NCI-H2029 (cell line): Measurements from ENCODE around the gene LIN7C.
"Not testable (repeated sequence)": the region's sequence is repeated elsewhere in the genome, so short reads cannot be mapped to it uniquely, and the experiment has no call there.

Source experiments
- DNase-seq: peaks from one replicate; lab custom pipeline; 2025; lab: John Stamatoyannopoulos, UW

The LIN7C gene

DNA sequence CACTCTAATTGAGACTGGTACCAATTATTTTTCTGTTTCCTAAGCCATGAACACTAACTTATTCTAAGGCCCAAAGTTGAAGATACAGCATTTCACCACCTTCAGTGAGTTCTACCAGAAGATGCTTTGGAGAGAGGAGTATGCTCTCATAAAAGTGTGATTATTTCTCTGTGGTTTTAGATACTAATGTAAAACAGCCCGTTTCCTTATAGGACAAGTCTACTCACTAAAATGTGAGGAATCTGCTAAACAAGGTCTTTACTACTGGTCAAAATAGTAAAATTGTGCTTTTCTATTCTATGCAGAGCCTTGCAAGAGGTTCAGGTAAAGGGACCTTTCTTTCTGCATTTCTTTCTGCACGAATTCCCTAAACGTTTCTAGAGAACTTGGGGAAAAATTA lies 36.4 kb downstream of the LIN7C start:
- no peak for DNase-seq

DNA sequence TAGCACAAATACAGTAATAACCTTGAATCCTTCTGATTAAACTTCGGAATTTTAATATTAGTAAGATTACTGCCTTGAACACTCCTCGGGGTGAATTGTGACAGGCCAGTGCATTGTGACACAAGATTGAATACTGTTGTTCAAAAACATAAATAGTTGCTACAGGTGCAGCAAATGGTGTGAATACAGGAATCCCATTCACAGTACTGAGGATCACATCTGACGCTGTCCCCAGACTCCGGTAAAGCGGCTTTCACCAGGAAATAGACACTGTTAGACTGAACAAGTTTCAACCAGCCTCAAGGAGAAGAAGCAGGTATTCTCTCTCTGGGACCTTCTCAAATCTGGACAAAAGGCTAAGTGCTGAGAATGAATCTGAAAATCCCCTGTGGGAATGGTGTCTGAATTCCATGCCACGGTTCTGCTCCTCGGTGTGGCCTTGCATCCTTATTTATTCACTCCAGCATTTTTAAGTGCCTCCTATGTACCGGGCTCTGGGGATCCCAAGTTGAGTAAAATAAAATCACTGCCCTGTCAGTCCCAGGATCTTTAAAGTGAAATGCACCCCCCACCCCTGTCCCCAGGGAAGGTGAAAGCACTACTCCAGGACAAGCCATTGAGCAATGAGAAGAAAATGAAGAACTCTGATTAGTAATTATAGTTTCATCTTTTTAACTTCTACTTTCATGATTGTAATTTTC lies 37.4 kb downstream of the LIN7C start:
- no peak for DNase-seq

DNA sequence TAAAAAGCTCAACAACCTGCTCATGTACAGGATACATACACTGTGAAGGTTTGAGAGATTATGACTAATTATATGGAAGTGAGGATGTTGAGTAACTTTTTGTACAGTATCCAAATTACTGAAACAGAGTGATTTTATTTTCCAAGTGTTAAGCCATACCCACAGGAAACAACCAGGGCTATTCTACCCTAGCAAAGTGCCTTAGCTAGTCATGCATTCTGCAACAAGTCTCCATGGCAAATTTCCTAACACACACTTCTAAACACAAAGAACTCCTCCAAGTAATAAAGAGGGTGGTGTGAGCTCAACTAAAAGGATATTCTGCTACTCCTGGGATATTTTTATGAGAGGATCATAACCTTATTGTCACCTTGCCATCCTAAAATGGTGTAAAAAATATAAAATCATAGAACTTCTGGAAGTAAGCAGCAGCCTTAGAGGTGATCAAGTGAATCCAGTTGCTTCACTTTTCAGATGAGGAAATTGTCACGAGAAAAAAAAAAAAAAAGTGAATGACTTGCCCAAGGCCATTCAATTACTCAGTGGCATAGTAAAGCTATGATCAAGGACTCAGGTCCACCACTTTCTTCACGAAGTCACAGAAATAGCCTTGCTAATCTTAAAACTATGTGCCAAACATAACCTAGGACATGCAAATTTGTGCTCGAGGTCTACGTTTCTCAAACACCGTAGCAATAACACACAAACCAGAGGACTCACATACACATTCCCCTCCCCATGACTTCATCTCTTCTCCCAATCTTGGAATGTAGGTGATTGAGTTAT lies 38.2 kb downstream of the LIN7C start:
- no peak for DNase-seq

DNA sequence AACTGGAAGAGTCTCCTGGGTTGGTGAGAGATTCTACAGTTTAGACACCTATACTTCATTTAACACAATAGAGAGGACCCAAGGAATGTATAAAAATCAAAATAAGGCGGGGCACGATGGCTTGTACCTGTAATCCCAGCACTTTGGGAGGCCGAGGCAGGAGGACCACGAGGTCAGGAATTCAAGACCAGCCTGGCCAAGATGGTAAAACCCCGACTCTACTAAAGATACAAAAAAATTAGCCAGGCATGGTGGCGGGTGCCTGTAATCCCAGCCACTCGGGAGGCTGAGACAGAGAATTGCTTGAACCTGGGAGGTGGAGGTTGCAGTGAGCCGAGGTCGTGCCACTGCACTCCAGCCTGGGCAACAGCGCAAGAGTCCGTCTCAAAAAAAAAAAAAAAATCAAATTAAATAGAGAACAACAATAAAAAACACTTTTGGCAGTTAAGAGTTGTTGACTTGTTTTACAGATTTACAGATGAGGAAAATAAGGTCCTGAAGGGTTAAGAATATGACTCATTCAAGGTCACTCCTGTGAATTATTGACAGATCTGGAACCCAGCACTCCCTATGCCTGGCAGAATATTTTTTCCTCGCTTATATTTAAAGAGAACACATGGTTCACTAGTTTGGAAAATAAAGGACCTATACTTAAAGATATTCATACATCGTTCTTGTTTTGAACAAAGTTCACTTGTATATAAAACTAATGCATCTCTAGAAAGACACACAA lies 39.2 kb downstream of the LIN7C start:
- no peak for DNase-seq

DNA sequence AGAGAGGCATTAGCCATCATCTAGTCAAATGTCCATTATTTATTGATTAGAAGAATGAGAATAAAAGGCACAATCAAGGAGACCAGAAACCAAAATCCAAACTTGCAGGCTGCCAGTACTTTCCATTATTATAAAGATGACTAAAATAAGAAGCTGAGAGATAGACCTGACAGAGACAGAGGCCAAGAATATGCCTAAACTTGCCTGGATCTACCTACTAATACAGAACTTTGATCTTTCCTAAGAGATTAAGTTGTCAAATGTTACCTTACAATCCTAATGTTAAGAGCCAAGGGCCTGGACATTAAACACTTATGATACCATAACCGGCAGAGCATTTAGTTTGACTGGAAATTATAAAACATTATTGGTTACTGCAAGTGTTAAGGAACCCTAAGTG lies 40.2 kb downstream of the LIN7C start:
- DNase-seq: no peak

DNA sequence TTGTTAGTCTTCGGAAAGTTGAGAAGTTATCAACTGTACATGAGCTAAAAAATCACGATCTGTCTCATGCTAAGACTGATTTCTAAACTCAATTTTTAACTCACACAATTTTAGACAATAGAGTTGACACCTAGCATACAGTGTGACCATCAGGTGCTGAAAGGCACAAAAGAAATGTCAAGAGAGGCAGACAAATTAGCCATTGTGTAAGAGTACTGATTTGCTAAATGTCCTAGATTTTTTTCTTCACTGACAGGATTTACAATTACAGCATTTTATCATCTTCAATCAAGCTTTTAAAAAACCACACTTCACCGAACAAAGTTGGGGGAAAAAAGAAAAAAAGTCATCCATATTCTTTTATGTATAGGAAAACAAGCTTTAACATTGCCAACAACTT lies 40.9 kb downstream of the LIN7C start:
- no peak for DNase-seq

DNA sequence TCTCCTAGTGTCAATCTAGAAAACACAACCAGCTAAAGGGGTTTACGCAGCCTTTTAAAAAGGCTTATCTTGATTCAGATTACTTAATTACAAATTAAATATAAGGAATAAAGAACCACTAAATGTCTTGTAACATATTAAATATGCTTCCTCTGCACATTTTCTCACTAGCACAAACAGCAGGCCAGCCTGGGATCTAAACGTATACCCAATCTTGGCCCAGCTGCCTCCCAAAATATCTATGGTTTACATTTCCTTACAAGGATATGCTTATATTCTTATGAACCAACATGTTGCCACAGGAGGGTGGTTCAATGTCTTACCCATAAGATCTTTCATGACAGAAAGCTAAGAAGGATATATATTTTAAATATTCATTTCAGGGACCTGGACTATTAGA lies 41.7 kb downstream of the LIN7C start:
- DNase-seq: no peak

DNA sequence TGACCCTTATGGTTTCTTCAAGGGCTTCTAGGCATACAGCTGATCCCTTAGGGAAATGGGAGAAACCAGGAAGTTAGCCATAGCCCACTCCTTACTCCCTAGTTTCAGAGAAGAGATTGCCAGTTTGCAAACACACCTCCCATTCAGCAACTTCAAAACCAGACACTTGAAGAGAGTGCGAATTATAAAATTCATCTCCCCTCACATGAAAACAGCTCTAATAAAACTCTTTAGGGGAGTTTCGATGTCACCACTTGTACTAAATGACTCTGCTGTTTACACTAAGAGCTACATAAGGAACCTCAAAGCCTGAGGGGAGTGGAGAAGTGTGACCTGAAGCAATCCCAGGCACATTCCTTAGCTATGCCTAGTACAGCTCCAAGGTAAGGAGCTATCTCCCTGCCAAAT lies 42.3 kb downstream of the LIN7C start:
- no peak for DNase-seq

DNA sequence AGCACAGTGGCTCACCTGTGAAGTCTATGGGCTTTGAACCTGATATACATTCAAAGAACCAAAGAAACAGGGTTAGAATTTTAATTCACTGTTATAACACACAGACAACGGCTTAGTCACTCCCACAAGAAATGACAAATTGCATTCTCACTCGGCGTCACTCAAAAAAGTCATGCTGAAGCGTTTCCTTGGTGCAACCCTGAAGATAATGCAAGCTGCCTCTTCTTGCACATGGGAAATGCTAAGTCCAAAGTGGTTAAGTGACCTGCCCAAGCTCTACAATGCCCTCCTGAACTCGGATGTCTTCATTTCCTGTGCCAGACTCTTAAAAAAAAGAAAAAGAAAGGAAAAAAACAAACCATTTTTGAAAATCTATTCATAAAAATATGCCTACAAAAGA lies 44.0 kb downstream of the LIN7C start:
- no peak for DNase-seq

DNA sequence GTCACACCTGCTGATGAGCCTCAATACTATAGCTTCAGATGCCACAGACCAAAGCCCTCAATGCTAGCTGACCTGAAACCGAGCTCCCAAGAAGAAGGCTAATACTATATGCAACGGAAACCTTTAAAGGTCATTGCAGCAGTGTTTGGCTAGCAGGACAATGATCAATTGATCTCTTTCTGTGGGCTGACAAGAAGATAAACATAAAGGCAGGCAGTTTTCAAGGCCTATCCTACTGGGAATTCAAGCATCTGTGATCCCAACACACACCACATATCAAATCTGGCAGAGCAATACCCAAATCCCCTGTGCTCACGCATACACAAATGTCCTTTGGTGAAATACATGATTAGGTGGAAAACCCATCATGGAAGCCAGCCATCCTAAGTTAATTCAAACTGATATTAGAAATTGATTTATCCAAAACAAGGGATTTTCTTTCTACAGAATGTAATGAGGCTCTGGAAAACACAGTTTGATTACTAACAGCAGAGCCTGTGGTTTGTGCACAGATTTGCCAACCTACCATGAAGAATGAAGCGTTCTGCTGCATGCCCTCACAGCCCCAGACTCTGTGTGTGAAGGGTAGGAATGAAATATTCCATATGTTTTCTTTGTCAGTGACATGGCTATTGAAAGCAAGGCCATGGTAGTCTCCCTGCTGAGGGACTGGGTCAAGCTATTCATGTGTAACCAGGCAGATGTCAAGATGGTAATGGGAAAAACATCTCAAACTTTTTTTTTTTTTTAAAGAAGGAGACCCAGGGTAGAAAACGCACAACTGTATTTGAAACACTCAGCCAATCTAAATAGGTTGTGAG lies 46.2 kb downstream of the LIN7C start:
- DNase-seq: no peak

DNA sequence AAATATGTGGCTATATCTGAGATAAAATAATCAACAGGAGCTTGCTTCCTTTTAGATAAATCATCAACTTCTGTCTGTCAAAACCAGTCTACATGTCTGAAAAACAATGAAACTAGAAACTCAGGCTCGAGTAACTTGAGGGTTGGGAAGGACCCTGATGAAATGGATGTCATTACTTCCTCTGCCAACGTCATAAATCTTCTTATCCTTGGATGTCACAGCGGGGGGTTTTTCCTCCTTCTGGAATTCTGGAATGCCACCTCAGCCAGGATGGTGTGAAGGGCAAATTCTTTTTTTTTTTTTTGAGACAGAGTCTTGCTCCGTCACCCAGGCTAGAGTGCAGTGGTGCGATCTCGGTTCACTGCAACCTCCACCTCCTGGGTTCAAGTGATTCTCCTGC lies 47.4 kb downstream of the LIN7C start:
- no peak for DNase-seq

DNA sequence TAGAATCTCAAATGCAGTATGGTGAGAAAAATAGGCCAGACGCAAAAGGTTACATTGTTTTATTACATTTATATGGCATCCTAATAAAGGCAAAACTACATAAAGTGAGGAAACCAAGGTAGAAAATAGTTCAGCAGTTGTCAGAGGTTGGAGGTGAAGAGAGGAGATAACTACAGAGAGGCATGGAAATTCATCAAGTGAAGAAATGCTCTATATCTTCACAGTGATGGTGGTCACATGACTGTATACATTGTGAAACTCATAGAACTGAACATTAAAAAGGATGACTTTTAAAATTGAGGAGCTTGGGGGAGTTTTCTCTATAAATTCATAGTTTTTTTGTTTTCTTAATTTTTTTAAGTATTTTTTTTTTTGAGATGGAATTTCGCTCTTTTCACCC lies 48.4 kb downstream of the LIN7C start:
- DNase-seq: no peak

DNA sequence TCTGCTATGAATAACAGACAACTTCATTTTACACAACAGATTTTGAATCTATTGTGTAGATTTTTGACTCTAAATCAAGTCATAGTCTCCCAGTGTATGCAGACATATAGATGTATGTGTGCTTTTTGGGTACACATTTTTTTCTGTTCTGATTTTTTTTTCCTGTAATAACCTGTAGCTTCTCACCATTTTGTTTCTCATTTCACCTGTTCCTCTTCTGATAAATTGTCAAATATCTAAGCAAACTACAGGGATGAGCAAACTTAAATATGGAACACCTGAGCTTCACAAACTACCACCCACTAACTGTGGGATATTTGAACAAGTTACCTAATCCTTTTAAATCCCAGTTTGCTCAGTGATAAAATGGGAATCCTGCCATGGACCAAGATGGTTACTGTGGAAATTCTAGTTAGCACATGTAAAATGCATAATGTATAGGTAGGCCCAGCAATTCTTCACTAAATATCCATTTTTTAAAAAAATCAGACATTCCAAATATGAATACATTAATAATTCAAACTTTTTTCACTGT lies 49.7 kb downstream of the LIN7C start:
- no peak for DNase-seq

DNA sequence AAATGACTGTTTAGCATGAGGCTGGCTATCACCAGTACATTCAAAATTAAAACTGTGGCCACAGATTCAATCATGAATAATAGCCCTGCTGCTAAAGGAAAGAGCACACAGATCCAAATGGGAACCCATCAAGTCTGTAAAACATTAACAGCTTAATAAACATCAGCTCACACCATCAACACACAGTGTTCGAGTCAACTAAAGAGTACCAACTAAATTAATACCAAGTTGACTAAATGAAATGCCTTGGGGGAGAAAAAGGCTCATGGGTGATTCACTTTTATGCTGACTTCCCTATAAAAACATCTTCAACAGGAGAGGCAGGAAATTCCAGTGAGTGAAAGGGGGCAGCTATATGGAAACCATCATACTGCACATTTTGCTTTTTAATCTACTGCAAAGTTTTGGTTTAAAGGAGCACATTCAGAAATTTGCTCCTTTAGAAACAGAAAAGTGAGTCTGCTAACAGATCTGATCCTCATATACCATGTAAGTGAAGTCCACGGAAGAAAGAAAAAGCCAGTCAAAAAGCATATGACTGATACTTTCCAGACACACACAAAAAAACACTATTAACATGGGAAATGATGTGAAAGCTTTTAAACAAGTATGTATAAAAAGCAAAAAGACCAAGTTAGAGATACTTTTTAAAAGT lies 50.3 kb downstream of the LIN7C start:
- no peak for DNase-seq

DNA sequence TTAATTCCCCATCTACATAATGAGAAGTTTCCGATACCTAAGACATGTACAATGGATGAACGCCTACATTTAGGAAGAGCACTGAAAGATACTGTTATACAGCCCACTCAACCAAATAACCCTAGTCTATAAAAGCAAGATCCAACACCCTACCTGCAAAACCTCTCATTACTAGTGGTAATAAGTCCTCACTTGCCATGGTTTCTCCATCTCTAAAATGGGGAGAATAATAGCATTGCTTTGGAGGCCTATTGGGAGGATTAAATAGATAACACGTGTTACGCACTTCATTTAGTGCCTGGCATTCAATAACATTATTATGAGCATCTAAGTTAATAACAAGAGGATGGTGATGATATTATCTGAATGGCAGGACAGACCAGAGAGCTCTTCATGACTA lies 50.9 kb downstream of the LIN7C start:
- DNase-seq: no peak

DNA sequence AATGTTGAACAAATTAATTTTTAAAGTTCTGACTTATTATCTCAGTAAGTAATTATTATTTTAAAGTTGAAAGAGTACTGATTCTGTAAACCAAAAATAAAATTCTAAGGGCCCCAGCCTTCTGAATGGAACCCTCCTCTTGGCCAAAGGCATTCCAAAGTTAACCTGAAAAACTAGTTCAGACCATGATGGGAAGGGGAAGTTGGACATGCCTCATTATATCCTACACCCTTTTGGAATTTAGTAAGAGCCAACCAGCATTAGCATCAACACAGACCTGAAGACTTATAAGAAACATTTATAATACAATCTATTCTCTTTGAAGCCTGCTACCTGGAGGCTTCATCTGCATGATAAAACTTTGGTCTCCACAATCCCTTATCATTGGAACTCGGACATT lies 52.9 kb downstream of the LIN7C start:
- no peak for DNase-seq

DNA sequence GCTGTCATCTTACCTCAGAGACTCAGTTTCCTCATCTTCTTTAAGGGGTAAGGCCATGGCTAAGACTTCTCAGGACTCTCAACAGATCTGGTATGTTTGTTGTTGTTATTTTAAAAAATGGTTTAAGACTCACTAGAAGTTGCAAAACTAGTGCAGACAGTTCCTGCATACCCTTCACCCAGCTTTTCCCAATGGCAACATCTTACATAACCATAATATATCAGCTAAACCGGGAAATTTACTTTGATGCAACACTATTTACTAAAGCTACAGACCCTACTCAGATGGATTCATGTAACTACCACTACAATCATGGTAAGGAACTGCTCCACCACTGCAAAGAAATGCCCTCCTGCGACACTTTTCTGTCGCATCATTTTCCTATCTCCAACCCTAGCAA lies 54.4 kb downstream of the LIN7C start:
- DNase-seq: no peak

DNA sequence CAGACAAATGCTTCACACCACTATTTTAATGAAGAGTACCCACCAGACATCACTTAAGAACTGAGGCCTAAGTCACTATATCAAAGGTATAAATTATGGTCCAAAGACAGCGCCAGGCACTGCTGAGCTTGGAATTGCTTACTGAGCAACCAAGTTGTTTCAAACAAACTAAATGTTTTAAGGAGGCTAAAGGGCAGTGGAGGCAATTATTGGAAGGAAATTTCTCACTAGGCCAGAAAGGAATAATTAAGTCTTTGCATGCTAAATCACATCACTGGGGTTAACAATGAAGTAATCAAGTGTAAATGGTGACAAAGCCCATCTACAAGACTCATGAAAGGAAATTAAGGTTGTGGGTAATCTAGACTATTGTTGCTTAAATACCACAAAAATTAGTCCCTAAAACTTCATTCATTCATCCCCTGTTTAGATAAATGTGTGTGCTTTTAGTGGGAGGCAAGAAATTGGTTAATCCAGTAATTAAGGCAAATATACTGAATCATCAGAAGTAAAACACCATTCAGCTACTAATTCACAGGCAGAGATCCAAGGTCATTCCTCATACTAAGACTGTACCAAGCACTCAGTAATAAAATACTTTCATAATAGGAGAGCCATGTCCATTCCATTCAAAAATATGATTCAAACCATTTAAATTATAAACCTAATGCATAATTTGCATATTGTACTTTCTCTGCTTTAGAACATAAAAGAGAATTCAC lies 55.2 kb downstream of the LIN7C start:
- DNase-seq: no peak

DNA sequence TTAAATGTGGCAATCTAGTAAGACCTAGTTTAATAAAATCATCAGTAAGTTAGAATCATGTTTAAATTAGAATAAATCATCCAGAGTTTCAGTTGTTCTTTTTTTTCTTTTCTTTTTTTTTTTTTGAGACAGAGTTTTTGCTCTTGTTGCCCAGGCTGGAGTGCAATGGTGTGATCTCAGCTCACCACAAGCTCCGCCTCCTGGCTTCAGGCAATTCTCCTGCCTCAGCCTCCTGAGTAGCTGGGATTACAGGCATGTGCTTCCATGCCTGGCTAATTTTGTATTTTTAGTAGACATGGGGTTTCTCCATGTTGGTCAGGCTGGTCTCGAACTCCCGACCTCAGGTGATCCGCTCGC lies 58.4 kb downstream of the LIN7C start:
- DNase-seq: not testable (repeated sequence)

DNA sequence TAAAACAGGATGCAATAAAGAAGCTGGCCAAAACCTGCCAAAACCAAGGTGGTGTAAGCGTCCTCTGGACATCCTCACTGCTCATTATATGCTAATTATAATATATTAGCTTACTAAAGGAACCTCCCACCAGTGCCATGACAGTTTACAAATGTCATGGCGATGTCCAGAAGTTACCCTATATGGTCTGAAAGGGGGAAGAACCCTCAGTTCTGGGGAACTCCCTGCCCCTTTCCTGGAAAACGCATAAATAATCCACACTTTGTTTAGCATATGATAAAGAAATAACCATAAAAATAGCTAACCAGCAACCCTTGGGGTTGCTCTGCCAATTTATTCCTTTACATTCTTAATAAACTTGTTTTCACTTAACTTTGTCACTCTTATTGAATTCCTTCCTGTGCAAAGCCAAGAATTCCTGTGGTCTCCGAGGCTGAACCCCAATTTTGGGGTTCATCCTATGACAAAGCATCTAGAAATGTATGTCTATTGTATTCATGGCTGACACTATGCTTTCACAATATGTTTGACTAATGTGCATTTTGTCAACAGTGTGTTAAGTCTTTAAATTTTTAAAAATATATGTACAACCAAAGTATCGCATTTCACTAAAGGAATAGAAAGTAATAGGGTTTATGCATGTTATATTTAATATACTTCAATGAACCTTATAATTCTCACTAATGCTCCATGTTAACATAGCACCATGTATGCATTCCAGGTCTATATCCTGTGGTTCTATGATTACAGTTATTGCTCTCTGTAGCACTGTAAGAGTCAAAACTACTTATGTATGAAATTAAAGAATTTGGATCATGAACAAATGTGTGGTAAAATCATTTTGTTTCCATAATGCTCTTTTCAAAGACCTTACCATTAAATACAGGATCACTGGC lies 59.0 kb downstream of the LIN7C start:
- DNase-seq: no peak
